CD14-positive monocyte (primary cell): ENCODE results near the gene MC3R. TPM values are rescaled to one million over a fixed set of nuclear protein-coding genes. Genes with fewer than 3 reads are reported as not detected.

ENCODE experiments used
- DNase-seq, 3 donors: peaks; one replicate each; pipeline ENCODE4 v3.0.0-alpha.2; 2011 to 2022
- H2AFZ ChIP-seq: 2 replicates; pipeline ENCODE4 v1.6.0; 2012; ENCODE audit warnings: mild to moderate bottlenecking, low read depth, low read length, inconsistent platforms; ENCODE audit not compliant: insufficient read depth, poor library complexity, severe bottlenecking
- H3K27ac ChIP-seq, 2 donors: 1 replicate in 1 of 2; 2 replicates in 1 of 2; pipeline ENCODE4 v1.5.1; 2012 to 2013; ENCODE audit warnings: low read length in 2 of 2, control low read depth in 1 of 2, inconsistent platforms in 1 of 2, low read depth in 1 of 2, mild to moderate bottlenecking in 1 of 2
- H3K27me3 ChIP-seq, 2 donors: one replicate each; pipeline versions ENCODE4 v1.6.0 to v1.6.1; 2011 to 2013; ENCODE audit warnings: low read length in 2 of 2; ENCODE audit not compliant: control insufficient read depth in 2 of 2, insufficient read depth in 2 of 2
- H3K36me3 ChIP-seq, 2 donors: replicated peaks in 1 of 2; 1 replicate in 1 of 2; 2 replicates in 1 of 2; pipeline versions ENCODE4 v1.5.1 to v1.6.1; 2012 to 2013; ENCODE audit warnings: low read length in 2 of 2, control low read depth in 1 of 2, inconsistent platforms in 1 of 2, mild to moderate bottlenecking in 1 of 2; ENCODE audit not compliant: insufficient read depth in 2 of 2, control insufficient read depth in 1 of 2
- H3K4me1 ChIP-seq, 2 donors: 1 replicate in 1 of 2; 2 replicates in 1 of 2; pipeline versions ENCODE4 v1.5.1 to v1.6.1; 2012 to 2013; ENCODE audit warnings: low read length in 2 of 2, control low read depth in 1 of 2, inconsistent platforms in 1 of 2, mild to moderate bottlenecking in 1 of 2, moderate library complexity in 1 of 2; ENCODE audit not compliant: insufficient read depth in 2 of 2, control insufficient read depth in 1 of 2
- H3K4me2 ChIP-seq: replicated peaks from 2 replicates; pipeline ENCODE3; 2012; ENCODE audit warnings: low read length, moderate library complexity, mild to moderate bottlenecking; ENCODE audit not compliant: poor library complexity, severe bottlenecking; ENCODE audit errors: extremely low read depth
- H3K4me3 ChIP-seq, 3 experiments: fragments of 200-600 bp in 1 of 3; sonication (generic) in 1 of 3; replicated peaks in 1 of 3; 1 replicate in 2 of 3; 2 replicates in 1 of 3; pipeline ENCODE4 v1.5.1; 2011 to 2013; ENCODE audit warnings: low read length in 3 of 3, mild to moderate bottlenecking in 3 of 3, control low read depth in 2 of 3, low read depth in 2 of 3, inconsistent platforms in 1 of 3, moderate library complexity in 1 of 3
- H3K79me2 ChIP-seq: 2 replicates; pipeline ENCODE4 v1.6.0; 2012; ENCODE audit warnings: mild to moderate bottlenecking, control low read depth, inconsistent platforms, low read length, moderate library complexity; ENCODE audit not compliant: insufficient read depth
- H3K9ac ChIP-seq: 2 replicates; pipeline ENCODE4 v1.6.0; 2017; ENCODE audit warnings: low read length, mild to moderate bottlenecking; ENCODE audit not compliant: insufficient read depth, poor library complexity, severe bottlenecking
- H3K9me3 ChIP-seq, 2 donors: replicated peaks in 1 of 2; 1 replicate in 1 of 2; 2 replicates in 1 of 2; pipeline versions ENCODE4 v1.5.1 to v1.6.1; 2012 to 2013; ENCODE audit warnings: low read length in 2 of 2, control low read depth in 1 of 2; ENCODE audit not compliant: control insufficient read depth in 1 of 2, insufficient read depth in 1 of 2
- H4K20me1 ChIP-seq: 2 replicates; pipeline ENCODE4 v1.6.0; 2012; ENCODE audit warnings: mild to moderate bottlenecking, low read length, control low read depth, moderate library complexity; ENCODE audit not compliant: insufficient read depth
- H3K27ac Mint-ChIP-seq, 7 donors: one replicate each; pipeline ENCODE4 v1.8.0; 2020; ENCODE audit warnings: mild to moderate bottlenecking in 7 of 7, mixed read lengths in 7 of 7, moderate library complexity in 6 of 7, inconsistent platforms in 2 of 7
- H3K27me3 Mint-ChIP-seq, 3 donors: one replicate each; pipeline ENCODE4 v1.8.0; 2021 to 2022; ENCODE audit warnings: low read depth in 3 of 3, mild to moderate bottlenecking in 3 of 3, mixed read lengths in 3 of 3, moderate library complexity in 3 of 3, inconsistent platforms in 1 of 3
- H3K36me3 Mint-ChIP-seq, 2 donors: one replicate each; pipeline ENCODE4 v1.8.0; 2020; ENCODE audit warnings: mixed read lengths in 2 of 2, inconsistent platforms in 1 of 2, mild to moderate bottlenecking in 1 of 2
- H3K4me1 Mint-ChIP-seq: one replicate; pipeline ENCODE4 v1.8.0; 2020; ENCODE audit warnings: mild to moderate bottlenecking, mixed read lengths
- H3K4me3 Mint-ChIP-seq, 2 donors: one replicate each; pipeline ENCODE4 v1.8.0; 2020; ENCODE audit warnings: mild to moderate bottlenecking in 2 of 2, mixed read lengths in 2 of 2, moderate library complexity in 1 of 2
- H3K9me3 Mint-ChIP-seq, 7 donors: one replicate each; pipeline ENCODE4 v1.8.0; 2020 to 2022; ENCODE audit warnings: mixed read lengths in 7 of 7, mild to moderate bottlenecking in 6 of 7, moderate library complexity in 6 of 7, inconsistent platforms in 2 of 7
- WGBS: methylation state at CpG from one replicate; pipeline ENCODE4 v1.1.5; 2013; ENCODE audit warnings: missing lambda C conversion rate; ENCODE audit not compliant: insufficient coverage; 5-methylcytosine and 5-hydroxymethylcytosine counted together
- intact Hi-C, 2 donors: fragments of 100-400 bp; cut with micrococcal nuclease; formaldehyde crosslinking; loops; one replicate each; pipeline versions ENCODE4 v1.15.0 to v1.15.1; 2023
- polyA plus RNA-seq, 3 donors: library from polyadenylated mRNA; depleted of rRNA in 1 of 3; unstranded in 2 of 3; stranded (reverse) in 1 of 3; fragments of 300-500 nt in 2 of 3; fragments of >200 nt in 1 of 3; fragmentation: Illumina TruSeq in 2 of 3; gene quantifications; 1 replicate in 2 of 3; 2 replicates in 1 of 3; pipeline ENCODE4 v1.2.3, GENCODE V29; 2012 to 2021
- TF ChIP-seq, protein P1 (sequence below): fragments of 200-600 bp; IDR thresholded peaks from one replicate; pipeline ENCODE4 v1.8.0; 2022; ENCODE audit warnings: antibody characterized with exemption, mild to moderate bottlenecking

MC3R gene
- polyA plus RNA-seq, 3 donors, result not detected

DNA sequence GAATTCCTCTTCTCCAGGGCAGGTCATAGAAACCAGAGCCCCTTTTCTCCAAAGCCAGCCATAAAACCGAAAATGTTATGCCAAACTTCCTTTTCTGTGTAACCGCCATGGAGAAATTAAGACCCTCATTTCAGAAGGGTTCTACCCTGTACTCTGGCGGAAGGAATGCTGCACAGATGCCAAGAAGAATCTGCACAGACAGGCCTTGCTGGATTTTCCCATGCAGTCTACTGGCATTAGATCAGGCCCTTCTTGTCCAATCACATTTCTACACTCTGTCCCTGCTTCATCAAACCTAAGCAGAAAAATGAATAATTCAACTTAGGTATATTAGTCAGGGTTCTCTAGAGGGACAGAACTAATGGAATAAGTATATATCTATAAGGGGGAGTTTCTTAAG is 43.2 kb upstream of the MC3R start:
- Histone ChIP-seq H3K9me3 (peaks cover 4 to 5% of the 10 kb centered on the region in 2 donors), H2AFZ (no peak overlapping the region), H3K4me3 (no peak overlapping the region), H3K27me3 (no peaks in the 10 kb centered on the region), H3K4me2 (no peak overlapping the region), H4K20me1 (no peaks in the 10 kb centered on the region), H3K79me2 (no peaks in the 10 kb centered on the region), H3K27ac (no peak overlapping the region), H3K4me1 (no peaks in the 10 kb centered on the region), H3K36me3 (no peaks in the 10 kb centered on the region), H3K9ac (no peak overlapping the region)
- intact Hi-C loops, result no loop called here
- WGBS, result 91% methylated on average over 3 of the region's 3 CpGs
- Mint-ChIP-seq H3K27me3 (peaks cover 0 to 2% (median 0%) of the 10 kb centered on the region in 3 donors), H3K36me3 (no peaks in the 10 kb centered on the region), H3K27ac (no peak overlapping the region), H3K9me3 (peaks cover 8 to 12% (median 9%) of the 10 kb centered on the region in 7 donors), H3K4me3 (no peak overlapping the region), H3K4me1 (no peaks in the 10 kb centered on the region)
- no peak for DNase-seq
- TF ChIP-seq, protein P1, sequence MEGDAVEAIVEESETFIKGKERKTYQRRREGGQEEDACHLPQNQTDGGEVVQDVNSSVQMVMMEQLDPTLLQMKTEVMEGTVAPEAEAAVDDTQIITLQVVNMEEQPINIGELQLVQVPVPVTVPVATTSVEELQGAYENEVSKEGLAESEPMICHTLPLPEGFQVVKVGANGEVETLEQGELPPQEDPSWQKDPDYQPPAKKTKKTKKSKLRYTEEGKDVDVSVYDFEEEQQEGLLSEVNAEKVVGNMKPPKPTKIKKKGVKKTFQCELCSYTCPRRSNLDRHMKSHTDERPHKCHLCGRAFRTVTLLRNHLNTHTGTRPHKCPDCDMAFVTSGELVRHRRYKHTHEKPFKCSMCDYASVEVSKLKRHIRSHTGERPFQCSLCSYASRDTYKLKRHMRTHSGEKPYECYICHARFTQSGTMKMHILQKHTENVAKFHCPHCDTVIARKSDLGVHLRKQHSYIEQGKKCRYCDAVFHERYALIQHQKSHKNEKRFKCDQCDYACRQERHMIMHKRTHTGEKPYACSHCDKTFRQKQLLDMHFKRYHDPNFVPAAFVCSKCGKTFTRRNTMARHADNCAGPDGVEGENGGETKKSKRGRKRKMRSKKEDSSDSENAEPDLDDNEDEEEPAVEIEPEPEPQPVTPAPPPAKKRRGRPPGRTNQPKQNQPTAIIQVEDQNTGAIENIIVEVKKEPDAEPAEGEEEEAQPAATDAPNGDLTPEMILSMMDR, result no peak

DNA sequence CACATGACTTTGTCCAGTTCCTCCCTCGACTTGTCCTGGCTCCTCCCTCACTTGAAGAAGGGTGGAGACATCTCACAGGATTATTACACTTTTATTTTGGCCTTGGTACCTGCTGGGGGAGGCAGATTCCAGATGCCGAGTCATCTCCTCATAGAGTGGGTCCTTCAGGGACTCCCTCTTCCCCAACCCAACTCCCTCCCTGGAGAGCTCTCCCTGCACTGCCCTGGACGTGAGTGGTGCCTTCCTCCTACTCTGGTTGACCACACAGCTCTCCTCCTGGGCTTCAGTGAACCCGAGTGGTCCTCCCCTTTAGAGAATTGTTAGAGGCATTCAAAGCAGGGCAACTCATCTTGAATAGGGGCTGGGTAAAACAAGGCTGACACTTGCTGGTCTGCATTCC is 40.9 kb upstream of the MC3R start:
- no peak overlapping the region for H3K4me2 ChIP-seq
- no peak overlapping the region for H2AFZ ChIP-seq
- H3K9me3 ChIP-seq, result no peaks in the 10 kb centered on the region
- Mint-ChIP-seq H3K27me3 (peaks cover 0 to 2% (median 0%) of the 10 kb centered on the region in 3 donors), H3K27ac (no peak overlapping the region), H3K9me3 (peaks cover 0 to 9% (median 0%) of the 10 kb centered on the region in 7 donors), H3K4me1 (peaks cover 5% of the 10 kb centered on the region), H3K36me3 (no peaks in the 10 kb centered on the region), H3K4me3 (no peak overlapping the region)
- no peak for DNase-seq
- TF ChIP-seq, protein P1, result no peak
- WGBS, result 100% methylated on average over 1 of the region's 4 CpGs
- no peak overlapping the region for H3K27ac ChIP-seq
- H3K27me3 ChIP-seq, result no peaks in the 10 kb centered on the region
- intact Hi-C loops, result no loop called here
- H3K4me1 ChIP-seq, result no peaks in the 10 kb centered on the region
- H3K36me3 ChIP-seq, result no peaks in the 10 kb centered on the region
- H3K9ac ChIP-seq, result no peak overlapping the region
- no peaks in the 10 kb centered on the region for H3K79me2 ChIP-seq
- no peaks in the 10 kb centered on the region for H4K20me1 ChIP-seq
- H3K4me3 ChIP-seq, result no peak overlapping the region
